SK-N-SH (cell line): ENCODE measurements around the gene TCFL5.

ENCODE experiments used
- TEAD4 ChIP-seq: IDR thresholded peaks from 2 replicates; pipeline ENCODE4 v1.4.0; 2012; ENCODE audit warnings: mild to moderate bottlenecking, borderline replicate concordance; ENCODE audit not compliant: insufficient read depth
- TF ChIP-seq, protein P1 (sequence below): fragments of 200-600 bp; sonication (generic); IDR thresholded peaks from 2 replicates; pipeline ENCODE4 v1.6.1; 2017; ENCODE audit warnings: antibody characterized with exemption, mild to moderate bottlenecking, moderate library complexity
- TF ChIP-seq, protein P2 (sequence below): IDR thresholded peaks from 2 replicates; pipeline ENCODE4 v1.4.0; 2012; ENCODE audit warnings: low read depth, borderline replicate concordance

DNA sequence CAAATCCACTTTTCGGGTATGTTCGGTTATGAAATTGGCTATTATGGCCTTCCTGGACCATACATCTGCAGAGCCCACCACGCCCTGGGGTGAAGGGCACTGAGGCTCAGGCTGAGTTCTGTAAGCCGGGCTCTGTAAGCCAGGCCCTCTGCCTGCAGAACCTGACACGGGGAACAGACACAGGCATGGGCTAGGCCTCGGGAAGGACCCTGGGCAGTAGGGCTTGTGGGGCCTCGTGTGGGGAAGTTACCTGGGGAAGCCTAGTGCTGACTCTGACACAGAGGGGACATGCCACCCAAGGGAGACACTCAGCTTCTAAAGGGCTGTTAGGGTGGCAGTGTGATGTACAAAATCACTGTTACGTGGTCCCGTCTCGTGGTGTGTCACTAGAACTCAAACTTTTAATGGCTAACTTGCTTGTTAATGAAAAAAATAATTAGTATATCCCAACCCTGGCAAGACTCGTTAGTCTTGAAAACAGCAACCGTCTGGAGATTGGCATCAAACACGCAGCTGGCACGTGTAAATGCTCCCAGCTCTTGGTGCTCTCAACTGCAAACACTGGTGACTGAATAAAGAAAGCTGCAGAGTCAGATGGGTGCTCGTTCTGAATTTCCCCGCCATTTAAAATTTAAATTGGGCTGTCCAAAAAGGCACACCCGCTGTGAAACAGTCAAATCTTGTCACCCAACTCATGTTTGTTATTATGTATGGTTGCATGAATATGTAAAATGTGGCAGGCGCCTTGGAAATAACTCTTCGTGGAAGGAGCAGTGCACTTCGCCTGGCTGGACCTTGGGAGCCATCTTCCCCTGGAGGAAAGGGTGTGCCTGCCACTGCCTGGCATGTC, 23.6 kb upstream of the TCFL5 start:
- no peak for TF ChIP-seq TEAD4
- TF ChIP-seq, protein P1, sequence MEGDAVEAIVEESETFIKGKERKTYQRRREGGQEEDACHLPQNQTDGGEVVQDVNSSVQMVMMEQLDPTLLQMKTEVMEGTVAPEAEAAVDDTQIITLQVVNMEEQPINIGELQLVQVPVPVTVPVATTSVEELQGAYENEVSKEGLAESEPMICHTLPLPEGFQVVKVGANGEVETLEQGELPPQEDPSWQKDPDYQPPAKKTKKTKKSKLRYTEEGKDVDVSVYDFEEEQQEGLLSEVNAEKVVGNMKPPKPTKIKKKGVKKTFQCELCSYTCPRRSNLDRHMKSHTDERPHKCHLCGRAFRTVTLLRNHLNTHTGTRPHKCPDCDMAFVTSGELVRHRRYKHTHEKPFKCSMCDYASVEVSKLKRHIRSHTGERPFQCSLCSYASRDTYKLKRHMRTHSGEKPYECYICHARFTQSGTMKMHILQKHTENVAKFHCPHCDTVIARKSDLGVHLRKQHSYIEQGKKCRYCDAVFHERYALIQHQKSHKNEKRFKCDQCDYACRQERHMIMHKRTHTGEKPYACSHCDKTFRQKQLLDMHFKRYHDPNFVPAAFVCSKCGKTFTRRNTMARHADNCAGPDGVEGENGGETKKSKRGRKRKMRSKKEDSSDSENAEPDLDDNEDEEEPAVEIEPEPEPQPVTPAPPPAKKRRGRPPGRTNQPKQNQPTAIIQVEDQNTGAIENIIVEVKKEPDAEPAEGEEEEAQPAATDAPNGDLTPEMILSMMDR, result no peak
- TF ChIP-seq, protein P2, sequence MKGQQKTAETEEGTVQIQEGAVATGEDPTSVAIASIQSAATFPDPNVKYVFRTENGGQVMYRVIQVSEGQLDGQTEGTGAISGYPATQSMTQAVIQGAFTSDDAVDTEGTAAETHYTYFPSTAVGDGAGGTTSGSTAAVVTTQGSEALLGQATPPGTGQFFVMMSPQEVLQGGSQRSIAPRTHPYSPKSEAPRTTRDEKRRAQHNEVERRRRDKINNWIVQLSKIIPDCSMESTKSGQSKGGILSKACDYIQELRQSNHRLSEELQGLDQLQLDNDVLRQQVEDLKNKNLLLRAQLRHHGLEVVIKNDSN, result no peak
